Stimulated activated naive CD4-positive, alpha-beta T cell (primary cell): ENCODE results near the gene CNIH2.
"Not testable (repeated sequence)": the region's sequence is repeated elsewhere in the genome, so short reads cannot be mapped to it uniquely, and the experiment has no call there.

Source experiments
- DNase-seq, 6 experiments: peaks; one replicate each; lab custom pipeline; 2025; lab: John Stamatoyannopoulos, UW

Gene CNIH2

DNA sequence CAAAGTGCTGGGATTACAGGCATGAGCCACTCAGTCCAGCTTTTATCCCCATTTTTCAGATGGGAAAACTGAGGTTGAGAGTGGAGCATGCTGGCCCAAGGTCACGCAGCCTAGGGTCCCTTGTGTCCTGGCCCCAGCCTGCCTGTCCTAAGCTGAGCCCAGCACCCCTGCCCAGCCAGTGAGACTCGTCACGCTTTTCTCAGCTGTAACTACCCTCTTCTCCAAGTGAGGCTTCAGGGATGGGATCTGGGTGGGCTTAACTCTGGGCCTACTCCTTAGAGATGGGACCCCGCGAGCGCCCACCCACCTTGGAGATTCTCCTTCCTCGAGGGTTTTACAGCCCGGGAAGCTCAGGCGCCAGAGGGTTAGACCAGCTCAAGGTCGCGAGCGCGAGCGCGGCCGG, 13.3 kb downstream of the CNIH2 start:
- DNase-seq, result no peak

DNA sequence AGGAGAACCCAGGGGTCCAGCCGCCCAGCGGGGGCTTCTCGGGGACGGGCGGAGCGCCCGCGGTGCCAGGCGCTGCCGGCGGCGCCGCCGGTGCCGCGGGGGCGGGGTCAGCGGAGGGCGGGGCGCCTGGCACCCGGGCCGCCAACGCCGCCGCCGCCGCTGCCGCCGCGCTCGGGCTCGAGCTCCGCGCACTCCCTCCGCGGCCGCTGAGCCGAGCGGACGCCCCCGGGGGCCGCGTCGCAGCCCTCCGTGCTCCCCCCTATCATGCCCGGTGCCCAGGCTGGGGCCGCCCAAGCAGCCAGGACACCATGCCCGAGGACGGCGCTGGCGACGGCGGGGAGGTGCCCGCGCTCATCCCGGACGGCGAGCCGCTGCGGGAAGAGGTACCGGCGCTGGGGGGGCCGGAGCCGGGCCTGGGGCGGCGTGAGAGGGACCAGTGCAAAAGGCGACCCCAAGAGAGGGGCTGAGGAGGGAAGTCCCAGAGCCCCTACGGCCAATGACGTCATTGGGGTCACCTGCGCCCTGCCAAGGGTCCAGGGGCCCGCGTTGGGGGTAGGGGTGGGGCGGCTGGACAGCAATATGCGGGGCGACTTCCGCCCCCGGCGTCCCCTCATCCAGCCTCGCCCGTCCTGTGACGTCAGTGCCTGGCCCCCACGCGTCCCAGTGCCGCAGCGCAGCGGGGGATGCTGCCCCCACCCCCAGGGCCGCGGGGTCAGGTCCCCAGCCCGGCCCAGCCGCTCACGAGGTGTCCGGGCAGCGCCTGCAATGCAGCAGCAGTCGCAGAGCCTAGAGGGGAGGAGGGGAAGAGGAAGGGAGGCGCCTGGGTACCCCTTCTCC, 13.9 kb downstream of the CNIH2 start, which contains the start of gene TMEM151A:
Gene TMEM151A (plus strand): TSS at position 189 of the 837 bp plus-strand sequence. CDS start 120 bp downstream, at position 309.
- no peak for DNase-seq

DNA sequence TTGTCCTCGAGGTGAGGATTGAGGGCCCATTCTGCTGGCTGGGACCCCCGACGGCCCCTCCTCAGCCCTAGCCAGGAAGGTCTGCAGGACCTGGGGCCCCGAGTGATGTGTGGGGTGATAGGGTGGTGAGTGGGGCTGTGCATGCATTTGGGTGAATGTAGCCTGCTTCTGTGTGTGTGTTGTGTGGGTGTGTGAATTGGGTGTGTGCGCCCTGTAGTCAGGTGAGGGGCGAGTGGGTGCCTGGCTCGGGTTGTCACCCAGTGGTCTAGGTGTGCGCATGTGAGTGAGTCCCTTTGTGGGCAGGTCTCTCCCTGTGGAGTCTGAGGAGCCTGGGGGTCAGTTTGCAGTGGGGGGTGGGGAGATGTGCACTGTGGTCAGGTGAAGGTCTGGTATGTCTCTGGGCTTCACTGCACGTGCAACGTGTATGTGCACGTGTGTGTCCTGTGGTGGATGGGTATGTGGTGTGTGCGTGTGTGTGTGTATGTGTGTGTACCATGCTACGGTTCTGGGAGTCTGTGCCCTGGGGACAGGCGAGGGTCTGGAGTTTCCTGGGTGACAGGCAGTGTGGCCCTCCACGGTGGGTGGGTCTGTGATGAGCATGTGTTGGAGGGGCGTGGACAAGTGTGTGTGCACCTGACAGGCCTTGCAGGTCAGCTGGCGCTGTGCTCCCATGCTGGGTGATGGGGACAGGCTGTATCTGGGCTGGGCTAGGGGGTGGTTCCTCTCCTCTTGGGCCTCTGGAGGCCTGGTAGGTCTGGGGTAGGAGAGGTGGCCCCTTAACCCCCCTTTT, 14.8 kb downstream of the CNIH2 start:
- no peak for DNase-seq

DNA sequence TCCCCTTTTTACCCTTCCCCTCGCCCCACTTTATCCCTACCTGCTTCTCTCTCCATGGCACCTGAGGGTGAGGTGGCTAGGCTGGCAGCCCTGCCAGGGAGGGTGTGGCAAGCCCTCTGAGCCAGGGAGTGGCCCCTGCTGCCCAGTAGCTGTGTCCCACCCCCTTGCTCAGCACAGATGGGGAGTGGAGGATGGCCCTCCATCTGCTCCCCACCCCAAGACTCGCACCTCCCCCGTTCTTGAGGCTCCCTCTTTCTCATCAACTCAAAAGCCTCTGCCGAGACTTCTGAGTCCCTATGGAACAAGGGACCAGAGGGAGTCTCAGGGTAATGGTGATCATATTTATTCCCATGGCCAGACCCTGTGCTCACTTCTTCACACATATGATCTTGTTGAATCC, 15.4 kb downstream of the CNIH2 start:
- DNase-seq, result no peak

DNA sequence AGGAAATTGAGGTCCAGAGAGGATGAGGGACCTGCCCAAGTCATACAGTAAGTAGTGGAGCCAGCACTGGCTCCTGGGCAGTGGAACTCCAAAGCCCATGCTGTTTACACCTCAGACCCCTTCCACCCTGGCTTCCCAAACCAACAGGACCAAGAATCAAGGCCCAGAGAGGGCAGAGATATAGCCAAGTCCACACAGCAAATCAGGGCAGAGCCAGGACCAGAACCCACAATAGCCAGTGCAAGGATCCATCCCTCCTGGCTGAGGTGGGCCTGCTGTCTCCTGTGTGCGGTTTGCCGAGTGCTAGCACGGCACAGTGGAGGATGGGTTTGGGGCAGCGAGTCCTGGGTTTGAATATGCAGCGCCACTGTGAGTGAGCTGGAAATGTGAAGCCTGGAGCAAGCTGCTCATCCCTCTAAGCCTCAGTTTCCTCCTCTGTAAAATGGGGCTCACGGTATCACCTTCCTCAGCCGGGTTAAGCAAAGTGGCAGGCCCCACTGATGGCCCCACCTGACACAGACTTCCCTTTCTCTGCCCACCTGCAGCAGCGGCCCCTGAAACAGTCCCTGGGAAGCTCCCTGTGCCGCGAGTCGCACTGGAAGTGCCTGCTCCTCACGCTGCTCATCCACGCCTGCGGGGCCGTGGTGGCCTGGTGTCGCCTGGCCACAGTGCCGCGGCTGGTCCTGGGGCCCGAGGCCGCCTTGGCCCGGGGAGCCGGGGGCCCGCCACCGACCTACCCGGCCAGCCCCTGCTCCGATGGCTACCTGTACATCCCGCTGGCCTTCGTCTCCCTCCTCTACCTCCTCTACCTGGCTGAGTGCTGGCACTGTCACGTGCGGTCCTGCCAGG, 16.0 kb downstream of the CNIH2 start:
- DNase-seq, result no peak

DNA sequence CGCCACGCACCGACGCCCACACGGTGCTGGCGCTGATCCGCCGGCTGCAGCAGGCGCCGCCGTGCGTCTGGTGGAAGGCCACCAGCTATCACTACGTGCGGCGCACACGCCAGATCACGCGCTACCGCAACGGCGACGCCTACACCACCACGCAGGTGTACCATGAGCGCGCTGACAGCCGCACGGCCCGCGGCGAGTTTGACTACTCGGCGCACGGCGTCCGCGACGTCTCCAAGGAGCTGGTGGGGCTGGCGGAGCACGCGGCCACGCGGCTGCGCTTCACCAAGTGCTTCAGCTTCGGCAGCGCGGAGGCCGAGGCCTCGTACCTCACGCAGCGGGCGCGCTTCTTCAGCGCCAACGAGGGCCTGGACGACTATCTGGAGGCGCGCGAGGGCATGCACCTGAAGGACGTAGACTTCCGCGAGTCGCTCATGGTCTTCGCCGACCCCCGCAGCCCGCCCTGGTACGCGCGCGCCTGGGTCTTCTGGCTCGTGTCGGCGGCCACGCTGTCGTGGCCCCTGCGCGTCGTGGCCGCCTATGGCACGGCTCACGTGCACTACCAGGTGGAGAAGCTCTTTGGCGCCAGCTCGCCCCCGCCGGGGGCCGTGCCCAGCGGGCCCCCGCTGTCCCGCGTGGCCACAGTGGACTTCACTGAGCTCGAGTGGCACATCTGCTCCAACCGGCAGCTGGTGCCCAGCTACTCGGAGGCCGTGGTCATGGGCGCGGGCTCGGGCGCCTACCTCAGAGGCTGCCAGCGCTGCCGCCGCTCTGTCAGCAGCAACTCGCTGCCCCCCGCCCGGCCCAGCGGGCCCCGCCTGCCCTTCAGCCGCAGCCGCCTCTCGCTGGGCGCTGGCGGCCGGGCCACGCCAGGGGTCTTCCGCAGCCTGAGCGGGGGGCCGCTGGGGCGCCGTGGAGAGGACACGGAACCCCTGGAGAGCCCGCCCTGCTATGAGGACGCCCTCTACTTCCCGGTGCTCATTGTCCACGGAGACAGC, 16.9 kb downstream of the CNIH2 start:
- no peak for DNase-seq

DNA sequence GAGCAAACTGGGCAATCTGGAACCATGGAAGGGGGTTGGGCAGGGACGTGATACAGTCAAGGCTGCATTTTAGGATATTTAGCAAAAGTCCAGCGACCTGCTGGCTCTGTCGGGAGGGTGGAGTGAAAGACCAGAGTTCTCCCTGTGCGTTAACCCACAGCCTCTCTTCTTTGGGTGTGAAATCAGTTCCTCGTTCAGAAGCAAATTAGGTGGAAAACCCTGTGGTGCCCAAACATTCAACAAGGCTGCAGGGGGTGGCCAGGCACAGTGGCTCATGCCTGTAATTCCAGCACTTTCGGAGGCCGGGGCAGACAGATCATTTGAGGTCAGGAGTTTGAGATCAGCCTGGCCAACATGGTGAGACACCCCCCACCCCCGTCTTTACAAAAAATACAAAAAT, 19.6 kb downstream of the CNIH2 start:
- DNase-seq, result no peak

DNA sequence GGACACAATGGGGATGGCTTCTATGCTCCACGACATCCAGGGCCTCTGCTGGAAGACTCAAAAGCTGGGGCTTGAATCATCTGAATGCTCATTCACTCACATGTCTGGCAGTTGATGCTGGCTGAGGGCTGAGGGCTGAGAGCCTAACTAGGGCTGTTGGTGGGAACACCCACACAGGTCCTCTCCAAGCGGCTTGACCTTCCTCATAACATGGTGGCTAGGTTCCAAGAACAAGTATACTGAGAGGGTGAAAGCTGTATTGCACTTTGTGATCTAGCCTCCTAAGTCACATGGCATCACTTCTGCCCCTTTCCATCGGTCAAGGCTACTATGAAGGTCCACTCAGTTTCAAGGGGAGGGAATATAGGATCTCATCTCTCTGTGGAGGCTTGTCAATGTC, 21.2 kb downstream of the CNIH2 start:
- DNase-seq, result no peak

DNA sequence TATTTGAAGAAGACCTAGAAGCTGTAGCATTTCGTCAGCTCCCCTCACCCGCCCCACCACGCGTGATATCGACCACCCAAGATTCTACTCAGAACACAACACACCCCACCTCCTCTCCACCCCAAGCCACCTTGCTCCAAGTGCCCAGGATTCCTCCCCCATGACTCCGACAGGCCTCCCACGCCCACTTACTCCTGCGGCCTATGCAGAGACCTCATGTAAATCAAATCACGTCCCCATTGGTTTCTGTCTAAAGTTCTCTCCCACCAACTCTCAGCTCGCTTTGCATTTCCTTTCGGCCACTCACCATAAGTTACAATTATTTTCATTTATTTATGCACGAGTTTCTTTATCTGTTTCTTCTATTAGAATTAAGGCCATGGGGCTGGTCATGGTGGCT, 24.7 kb downstream of the CNIH2 start:
- no peak for DNase-seq

DNA sequence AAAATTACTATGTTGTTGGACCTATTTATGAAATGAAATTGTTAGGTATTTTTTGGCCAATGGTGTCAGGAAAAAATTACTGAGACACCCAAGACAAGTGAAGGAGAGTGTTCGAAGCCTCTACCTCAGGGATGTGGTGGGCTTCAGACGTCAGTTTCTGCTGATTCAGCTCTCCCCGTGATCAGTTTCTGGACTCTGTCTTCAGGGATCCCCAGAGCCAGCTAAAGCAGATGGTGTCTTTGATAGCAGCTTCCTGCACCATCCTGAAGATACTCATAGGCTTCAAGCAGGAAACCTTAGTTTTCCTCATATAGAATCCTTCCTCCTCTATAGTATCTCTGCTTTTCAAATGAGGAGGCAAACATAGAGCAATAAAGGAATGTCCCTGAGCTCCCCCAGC, 31.5 kb downstream of the CNIH2 start:
- no peak for DNase-seq

DNA sequence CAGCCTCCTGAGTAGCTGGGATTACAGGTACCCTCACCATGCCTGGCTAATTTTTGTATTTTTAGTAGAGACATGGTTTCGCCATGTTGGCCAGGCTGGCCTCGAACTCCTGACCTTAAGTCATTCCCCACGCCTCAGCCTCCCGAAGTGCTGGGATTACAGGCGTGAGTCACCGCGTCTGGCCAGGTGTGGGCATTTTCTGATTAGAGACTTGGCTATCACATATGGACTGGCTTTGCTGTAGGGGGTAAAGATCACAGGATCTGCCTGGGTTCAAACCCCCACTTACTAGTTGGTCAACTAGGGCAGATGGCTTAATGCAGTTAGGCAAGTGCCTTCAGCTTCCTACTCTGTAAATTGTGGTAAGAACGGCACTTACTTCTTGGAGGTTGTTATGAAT, 32.3 kb downstream of the CNIH2 start:
- no peak for DNase-seq

DNA sequence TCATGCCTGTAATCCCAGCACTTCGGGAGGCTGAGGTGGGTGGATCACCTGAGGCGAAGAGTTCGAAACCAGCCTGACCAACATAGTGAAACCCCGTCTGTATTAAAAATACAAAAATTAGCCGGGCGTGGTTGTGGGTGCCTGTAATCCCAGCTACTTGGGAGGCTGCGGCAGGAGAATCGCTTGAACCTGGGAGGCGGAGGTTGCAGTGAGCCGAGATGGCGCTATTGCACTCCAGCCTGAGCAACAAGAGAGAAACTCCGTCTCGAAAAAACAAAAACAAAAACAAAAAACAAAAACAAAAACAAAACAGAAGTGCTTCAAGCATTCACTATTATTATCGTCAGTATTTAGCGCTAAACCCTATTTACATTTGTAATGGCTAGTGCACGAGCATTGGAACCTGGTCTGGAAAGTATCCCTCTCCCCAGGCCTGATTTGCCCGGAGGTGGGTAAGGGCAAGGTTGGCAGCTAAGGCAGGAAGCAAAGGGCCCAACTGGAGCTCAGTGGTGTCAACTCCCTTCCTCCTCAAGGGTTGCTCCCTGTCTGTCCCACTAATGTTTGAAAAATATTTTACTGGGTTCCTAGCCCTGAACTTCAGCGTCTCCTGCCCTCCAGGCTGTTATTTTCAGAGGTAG, 32.9 kb downstream of the CNIH2 start:
- not testable (repeated sequence) for DNase-seq

DNA sequence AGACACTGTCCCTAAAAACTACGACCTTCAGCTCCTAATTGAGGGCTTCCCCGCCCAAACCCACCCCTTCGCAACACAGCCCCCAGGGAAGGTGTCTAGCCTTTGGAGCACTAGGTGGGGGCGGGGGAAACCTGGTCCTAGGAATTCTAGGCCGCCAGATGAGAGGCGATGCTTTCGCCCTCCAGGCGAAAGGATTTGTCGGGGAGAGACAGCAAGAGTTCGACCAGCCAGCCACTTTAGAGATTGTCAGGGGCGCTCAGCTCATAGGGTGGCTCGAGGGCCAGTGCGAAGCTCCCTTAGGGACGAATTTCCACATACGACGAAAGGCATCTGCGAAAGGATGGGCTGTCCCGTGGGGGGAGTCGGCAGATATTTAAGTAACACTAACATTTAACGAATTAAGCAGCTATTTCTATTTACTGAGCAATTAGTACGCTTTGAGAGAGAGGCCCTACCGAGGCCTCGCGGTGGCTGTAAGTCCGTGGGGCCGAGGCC, 33.5 kb downstream of the CNIH2 start:
- DNase-seq, result no peak

DNA sequence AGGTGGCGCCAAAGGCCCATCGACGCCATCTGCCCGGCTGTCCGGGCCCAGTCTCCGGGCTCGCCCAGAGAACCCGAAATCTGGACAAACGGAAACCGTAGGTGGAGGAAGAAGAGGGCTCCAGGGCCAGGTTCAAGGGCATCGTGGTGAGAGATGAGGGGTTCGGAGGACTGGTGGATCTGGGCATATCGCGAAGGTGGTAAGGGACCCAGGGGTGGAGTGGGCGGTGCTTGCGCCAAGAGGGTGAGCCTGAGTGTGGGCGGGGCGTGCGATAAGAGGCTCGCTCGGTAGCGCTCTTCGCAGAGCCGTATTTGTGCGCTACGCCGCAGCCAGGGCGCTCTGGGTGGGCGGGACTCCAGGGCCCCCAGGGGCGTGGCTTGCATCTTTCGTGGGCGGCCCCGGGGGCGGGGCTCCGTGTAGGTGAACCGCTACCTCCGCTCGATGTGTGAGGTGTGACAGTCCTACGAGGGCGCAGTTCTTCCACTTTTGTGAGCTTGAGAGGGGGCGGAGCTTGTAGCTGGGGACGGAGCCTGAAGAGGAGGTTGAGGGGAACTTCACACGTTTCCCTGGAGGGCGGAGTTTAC, 34.1 kb downstream of the CNIH2 start:
- peak; percentile 98 to 100 (median 99) for DNase-seq

DNA sequence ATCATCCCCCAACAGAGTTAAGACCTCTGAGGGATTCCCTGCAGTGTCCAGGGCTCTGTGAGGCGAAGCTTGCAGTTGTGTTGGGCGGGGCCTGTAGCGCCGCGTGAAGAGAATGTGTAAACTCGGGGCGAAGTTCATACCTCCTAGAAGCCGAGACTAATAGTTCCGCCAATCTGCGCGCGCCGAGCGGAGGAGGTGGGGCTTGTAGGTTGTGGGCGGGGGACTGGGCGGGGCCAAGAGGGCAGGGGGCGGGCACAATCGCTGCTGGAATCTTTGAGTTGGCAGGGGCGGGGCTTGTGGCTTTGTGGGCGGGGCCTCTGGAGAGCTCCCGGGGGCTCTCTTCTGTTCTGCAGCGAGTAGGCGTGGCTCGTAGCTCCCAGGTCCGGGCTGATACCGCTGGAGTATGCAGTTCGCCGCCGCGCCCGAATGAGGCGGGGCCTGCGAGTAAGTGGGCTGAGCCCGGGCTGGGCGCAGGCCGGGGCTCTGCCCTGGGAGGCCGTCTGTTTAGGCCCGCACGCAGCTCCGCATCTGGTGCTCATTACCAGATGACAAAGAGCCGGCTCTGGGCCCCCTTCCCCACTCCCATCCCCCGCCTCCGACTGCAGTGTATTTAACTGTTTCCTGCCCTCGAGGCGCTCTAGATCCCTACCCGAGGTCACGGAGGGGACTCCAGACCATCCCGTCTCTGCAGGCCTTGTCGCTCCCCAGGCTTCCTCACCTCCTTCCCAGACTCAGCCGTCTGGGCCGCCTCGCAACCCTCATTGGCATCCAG, 34.8 kb downstream of the CNIH2 start:
- peak; percentile 98 to 100 (median 100) for DNase-seq

DNA sequence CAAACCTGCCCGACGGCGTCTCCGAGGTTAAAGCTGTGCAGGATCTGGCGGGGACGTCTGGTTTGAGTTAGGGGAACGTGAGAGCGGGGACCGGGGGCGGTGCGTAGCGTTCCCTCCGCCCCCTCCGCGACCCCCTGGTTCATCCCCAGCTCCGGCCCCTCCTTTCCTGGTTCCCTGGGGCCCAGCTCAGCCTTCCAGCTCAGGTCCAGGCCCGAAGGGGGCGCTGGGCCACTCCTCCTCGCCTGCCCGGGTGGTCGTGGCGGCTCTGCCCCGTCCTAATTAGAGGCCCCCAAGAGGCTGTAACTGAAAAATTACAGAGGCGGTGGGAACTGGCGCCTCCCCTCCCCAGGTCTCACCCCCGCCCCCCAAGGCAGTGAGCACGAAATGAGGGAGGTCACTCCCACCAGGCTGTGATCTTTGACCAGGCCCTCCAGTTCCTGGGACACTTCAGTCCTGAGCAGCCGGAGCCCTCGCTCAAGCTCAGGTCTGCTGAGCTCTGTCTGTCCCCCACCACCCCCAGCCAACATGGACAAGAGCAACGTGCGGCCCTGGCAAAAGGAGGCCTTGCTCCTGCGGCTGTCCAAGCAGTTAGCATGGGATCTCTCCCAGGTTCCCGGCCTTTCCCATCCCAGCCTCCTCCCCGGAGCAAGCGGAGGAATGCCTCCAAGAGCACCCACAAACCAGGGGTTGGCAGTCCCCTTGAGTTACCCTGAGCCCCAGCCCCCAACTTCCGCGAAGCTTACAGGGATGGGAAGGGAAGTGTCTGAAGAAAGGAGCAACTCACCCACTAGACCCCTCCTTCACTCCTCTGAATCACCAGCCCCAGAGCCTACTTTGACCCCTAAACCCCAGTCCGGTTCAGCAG, 35.6 kb downstream of the CNIH2 start:
- no peak for DNase-seq

DNA sequence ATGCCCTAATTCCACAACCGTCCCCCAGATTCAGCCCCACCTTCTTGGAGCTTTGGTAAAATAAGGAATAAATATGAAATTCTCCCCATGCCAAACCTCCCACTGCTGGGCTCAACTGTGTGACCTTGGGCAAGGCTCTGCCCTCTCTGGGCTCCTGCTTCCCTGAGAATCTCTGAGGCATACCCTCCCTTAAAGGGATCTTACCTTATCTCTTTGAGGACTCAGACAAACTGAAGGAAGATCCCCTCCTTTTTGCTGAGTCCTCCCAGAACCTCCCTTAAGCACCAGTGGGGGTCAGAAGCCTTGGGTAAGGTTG, 36.2 kb downstream of the CNIH2 start:
- DNase-seq, result no peak
